T-helper 2 cell (primary cell): Measurements from ENCODE around the gene STOX2.
A peak's percentile ranks its signal among the peaks of the same experiment; 100 is the strongest.

Experiments
- DNase-seq, 5 experiments: peaks; one replicate each; pipeline versions ENCODE4 v3.0.0 to v3.0.0-alpha.2; 2012 to 2022

STOX2 gene

DNA sequence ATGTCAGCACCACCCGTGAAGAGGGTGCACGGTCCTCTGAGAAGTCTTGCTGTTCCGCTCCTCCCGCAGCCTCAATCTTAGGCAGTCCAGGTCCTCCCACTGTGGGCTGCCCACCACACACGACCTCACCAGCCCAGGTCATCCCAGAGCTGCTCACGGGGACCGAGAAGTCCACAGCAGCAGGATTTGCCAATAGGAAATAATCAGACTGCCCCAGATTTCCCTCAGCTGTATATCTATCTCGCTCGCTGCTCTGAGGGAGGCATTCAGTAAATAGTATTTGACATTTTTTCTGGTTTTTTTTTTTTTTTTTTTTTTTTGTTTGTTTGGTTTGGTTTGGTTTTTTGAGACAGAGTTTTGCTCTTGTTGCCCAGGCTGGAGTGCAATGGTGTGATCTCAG is 83.8 kb downstream of the STOX2 start:
- no peak for DNase-seq

DNA sequence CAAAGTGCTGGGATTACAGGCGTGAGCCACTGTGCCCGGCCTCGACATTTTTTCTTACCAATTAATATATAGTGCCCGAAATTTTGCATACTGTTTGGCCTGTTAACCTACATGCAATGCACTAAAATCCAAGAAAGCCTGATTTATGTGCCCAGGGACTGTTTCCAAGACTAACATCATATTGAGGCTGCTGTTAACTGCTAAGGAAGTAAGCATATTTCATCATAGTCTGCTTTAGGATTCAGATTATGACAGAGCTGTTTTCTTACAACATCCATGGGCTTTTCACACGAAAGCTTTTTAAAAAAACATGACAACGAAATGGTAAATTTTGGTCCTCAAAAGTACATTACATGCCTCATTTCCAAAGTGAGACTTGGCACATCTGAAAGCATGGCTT is 84.4 kb downstream of the STOX2 start:
- no peak for DNase-seq

DNA sequence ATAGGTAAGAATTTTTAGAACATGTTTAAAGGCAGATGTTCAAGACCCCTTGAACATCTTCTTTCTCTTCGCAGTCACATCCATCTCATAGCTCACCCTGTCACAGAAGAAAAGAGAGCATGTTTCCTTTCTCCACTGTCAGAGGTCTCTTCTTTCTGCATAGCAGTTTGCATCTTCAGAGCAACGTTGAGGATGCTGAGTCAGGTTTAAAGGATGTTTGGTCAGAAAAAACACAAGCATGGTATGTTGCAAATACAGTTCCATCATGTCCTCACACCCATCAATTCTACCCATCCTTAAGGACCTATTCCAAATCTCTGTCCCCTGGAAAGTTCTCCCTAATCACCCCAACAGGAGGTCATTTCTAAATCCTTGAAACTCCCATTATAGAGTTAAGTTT is 84.8 kb downstream of the STOX2 start:
- no peak for DNase-seq

DNA sequence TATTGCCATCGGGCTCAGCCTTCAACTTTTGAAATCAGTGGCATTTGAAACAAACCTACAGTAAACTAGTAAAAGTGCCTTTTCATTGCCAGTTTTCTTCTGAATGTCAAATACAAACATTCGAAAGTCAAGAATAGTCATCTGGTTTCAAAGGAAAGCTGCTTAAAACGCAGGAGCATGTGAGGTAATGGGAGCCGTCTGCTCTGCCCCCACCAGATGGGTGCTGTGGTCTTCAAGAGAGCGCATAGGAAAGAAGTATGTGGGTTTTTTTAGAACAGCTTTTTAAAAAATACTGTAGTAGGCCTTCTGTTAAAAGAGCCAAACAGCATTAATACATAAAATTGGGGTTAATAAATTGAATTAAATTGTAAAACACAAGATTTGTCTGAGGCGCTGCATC is 88.6 kb downstream of the STOX2 start:
- DNase-seq = no peak

DNA sequence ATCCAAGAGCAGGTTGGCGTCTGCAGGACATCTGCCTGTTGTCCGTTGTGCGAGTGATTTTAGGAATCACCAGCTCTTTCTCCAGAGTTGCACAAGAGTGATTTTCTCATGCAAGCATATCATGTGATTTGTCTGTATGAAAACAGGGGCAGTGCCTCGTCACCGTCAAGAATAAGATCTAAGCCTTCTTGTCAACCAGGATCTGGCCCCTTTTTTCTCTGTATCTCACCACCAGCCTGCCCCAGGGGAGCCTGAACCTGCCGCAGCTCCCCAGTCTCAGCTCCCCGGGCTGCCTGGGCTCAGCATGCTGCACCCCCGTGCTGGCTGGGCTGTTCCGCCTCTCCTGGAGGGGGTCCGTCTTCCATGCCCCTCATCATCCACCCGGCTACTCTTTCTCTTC is 90.5 kb downstream of the STOX2 start:
- no peak for DNase-seq

DNA sequence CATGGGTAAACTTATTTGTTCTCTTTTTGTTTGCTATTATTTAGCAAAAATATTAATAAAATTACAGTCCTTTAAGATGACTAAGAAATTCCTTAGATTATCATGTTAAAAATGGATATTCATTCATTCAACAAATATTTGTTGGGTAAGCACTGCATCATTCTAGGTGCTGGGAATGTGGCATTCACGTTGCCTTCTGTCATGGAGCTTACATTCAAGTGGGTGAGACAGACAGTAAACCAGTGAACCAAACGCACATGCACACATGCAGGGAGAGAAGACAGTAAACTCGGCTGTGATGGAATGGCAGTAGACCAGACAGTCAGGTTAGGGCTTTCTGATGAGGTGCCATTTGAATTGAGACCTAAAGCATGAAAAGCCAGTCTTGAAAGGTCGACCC is 91.8 kb downstream of the STOX2 start:
- no peak for DNase-seq

DNA sequence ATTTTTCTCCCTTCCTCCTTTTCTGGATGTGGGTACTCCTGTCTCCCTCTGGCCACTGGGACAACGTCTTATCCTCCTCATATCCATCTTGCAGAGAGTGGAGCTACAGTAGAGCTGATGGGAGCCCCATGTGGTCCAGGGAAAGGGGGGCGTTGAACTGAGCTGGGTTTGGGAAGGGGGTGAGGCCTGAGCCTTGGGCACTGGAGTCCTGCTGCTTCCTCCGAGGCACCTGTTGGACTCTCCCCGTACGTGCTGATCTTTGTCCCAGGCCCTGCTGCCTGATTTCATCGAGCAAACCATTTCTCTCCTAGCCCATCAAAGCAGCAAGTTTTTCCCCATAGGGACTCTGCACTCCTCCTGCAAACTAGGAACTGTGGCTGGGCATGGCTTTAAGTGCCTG is 94.3 kb downstream of the STOX2 start:
- no peak for DNase-seq

DNA sequence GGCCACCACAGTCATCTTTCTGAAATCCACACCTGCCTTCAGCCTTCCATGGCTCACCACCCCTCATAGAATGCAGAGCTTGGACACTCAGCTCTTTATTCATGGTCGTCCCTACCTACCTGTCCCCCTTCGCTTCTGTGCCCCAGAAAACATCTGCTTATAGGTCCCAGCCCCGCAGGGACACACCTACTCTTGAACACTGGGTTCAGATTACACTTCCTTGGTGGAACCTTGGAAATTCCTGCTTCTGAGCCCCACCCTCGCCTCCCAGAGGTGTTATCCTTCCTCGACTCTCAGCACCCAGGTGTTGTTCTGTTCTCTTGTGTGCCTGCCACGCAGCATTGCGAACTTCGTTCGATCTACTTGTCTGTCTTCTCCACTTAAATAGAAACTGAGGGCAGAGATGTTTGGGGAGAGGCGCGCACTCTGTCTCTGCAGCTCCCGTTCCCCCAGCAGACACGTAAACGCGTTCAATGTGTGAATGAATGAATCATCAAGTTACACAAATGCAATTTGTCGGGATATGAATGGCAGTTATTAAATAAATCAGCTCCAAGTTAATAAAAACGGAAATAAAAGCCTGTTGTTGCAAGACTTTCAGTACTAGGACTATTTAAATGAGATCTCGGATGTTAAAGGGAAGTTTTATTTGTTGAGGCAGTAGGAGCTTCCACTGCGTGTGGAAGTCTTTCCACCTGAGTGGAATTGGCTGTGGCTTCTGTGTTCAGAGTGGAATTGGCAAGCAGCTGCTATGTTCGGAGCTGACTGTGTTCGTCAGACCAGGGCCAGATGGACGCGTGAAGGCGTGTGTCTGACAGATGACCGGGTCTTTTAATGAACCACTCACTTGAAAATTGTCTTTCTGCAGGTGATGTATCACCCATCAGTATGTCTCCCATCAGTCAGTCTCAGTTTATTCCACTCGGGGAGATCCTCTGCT is 95.6 kb downstream of the STOX2 start:
- DNase-seq = no peak

DNA sequence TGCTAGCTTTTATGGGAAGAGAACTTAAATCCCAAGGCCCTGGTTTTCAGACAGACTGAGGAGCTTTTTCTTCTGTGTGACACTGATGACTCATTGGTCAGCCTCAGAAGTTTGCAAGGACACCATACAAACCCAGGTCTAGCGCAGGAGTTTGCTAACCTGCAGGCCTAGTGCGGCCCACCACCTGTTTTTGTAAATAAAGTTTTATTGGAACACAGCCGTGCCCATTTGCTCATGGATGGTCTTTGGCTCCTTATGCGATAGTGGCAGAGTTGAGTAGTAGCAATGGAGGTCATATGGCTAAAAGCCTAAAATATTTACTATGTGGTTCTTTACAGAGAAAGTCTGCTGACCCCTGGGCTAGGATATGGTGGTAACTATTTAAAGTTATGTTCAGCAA is 98.3 kb downstream of the STOX2 start:
- DNase-seq = no peak

DNA sequence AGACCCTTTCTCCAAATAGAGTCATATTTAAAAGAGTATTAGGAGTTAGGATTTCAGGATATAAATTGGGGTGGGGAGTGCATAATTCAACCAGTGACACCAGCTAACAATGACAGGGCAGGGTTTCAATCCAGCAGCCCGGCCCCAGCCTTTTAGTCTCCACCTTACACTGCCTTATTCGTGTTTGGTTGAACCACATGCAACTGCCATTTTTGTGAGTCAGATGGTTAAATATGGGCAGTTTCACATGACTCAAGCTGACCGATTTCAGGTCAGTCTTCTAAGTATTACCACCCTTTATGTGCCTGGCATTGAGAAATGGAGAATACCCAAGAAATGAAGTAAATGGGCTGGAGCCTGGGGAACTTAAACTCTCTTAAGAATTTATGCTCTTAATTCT is 102.8 kb downstream of the STOX2 start:
- no peak for DNase-seq

DNA sequence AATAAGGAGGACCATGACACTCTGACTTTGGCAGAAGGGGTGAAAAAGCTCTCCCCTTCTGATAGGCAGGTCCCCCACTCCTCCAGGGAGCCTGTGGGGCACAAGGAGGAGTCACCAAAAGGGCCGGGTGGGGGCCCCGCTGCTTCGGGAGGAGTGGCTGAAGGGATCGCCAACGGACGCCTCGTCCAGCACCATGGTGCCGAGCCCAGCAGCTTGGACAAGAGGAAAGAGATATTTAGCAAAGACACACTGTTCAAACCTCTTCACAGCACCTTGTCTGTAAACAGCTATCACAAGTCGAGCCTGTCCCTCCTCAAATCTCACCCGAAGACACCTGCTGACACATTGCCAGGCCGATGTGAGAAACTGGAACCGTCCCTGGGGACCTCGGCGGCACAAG is 105.6 kb downstream of the STOX2 start:
- DNase-seq = no peak

DNA sequence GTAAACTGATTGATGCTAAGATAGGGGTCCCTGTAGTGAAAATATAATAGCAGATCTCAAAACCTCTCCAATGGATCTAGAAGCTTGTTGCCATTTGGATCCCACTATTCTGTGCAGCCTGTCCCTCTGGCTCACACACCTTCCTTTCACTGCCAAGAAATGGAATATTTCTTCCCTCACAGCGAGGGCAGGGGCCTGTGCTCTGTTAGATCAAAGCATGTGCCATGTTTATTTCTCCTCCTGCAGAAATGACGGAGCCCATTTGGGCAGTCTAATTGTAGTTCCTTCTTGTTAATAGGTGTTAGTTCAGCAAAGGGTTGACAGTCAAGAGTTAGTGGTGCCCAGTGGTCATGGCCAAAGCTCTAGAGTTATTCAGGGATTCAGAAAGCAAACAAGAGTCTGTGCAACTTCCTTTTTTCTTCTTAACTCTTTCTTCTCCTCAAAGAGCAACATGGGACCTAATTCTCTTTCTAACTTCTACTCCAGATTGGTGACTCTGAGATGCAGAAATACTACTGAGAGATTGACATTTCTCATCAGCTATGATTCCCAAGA is 106.8 kb downstream of the STOX2 start:
- DNase-seq = no peak

DNA sequence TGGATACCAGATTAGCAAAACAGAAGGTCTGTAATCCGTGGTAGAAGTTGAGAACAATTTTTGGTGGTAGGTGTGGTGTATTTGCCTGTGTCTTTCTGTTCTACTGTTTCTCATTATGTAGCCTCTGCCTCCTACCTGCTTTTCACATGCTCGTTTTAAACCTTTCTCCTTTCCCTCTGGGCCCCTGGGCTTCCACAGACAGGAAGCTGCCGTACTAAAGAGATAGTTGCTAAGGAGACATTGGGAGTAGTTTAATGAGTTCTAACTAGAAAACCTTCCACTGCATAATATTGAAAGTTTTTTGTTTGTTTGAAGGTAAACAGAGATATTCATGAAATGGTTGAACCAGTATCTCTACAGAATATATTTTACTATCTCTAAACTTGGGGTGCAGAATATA is 107.8 kb downstream of the STOX2 start:
- DNase-seq = no peak

DNA sequence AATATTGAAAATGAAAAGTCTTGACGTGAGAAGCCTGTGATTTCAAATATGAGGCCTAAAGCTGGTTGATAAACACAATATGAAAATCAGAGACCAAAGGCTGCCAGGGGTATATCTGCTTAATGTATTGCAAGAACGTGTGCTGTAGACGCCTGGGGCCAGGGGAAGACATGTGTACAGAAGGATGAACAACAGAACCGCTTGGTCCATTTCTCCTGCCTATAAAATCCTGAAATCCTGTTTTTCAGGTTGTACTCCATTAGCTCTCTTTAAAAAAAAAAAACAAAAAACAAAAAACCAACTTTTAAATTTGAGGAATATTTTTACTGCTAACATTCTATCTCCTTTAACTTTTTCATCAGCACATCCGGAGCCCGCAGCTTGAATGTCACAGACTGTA is 109.2 kb downstream of the STOX2 start:
- no peak for DNase-seq

DNA sequence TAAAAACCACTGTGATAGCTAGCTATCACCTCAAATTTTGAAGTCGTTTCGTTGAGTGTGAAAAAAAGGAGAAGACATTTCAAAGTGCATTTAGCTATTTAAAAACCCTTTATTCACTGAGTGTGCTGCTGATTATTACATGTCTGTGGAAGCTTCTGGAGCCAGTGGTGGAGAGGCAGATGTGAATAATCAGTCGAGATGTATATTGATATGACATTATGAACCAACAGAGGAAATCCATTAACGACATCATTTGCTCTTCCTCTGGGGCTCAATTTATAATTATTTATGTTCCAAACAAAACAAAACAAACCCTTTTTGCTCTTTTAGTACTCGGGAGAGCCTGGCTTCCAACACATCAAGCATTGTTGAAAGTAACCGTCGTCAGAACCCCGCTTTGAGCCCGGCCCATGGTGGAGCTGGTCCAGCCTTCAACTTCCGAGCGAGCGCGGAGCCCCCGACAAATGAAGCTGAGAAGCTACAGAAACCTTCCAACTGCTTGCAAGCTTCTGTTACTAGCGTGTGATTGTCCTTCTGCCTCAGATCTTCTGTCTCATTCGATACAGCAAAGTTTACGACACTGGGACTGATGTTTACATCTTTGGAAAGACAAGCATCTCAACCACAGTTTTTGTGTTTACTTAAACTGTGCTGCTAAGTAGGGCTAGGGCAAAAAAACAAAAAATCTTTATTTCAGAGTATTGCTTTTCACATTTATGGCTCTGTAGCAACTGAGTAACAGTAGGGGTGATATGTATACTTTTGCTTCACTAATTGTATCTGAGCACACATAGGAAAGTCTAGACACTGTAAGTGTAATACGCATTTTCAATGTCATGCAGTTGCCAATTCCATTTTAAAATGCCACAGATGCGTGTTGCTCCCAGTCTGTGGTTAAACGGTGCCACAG is 111.9 kb downstream of the STOX2 start:
- DNase-seq = no peak

DNA sequence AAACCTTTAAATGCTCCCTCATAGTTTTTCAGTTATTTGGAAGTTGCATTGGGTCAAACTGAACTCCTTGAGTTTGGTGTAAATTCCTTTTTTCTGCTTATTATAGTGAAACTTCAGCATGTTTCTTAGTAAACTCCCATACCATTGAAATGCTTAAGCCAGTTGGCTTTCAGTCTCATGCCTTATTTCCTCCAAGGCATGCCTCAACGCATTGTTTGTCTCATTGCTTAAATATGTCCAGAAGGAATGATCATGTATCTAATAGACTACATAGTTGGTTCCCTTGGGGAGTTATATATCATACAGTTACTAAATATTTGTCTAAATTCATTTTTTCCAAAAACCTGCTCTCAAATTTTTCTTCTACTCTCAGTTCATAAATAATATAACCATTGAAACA is 114.0 kb downstream of the STOX2 start:
- DNase-seq = no peak

DNA sequence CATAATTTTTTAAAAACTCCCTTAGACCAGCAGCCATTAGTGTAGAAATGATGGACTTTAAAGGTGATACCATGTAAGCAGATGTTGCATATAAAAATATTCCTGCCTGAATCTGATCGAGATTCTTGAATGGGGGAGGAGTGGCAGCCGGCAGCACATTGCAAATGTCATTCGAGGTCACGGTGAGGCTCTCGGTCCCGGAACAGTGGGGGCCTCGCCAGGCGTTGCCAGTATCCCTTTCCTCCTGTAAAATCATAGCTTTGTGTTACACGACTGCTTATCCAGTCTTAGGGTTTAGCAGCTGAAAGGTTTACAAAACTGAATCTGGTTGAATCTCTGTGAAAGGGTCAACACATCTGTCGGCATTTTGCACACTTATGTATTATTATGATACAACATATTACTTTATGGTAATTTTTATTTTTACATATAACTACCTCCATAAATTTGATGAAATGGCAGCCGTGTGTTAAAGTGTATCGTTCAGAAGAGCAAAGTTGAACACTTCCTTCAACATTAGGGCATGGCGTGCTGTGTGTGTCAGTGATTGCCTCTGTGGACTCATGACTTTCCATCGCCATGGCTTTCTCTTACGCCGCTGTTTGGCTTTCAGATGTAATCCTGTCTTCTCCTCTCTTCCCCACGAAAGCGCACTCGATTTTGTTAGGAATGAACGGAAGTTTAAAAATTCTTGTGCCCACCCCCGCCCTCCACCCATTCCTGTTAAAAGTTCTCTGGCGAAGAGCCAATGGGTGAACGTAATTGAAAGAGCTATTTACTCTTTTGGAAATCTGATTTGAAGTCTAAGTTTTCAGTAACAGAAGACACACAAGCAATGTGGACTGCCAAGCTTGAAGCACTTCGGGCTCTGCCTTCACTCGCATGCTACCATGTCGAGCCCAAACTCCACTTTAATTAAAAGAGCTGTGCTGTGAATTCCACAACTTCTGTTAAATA is 114.8 kb downstream of the STOX2 start:
- DNase-seq = no peak

DNA sequence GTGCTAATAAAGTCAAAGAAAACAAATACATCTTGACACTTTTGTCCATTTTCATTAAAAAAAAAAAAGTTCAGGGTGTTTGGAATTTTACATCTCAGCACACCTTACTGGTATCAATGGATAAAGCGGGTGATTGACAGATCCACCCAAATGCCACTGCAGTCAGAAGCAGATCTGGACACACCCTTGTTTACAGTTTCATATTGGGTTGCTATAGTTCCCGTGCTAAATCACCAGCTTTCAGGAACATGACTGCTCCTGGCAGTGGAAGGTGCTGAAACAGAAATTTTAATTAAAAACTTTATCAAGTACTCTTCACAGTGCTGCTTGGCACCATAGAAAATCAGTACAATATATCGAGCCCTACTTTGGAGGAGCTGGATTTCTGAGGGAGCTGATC is 116.3 kb downstream of the STOX2 start:
- DNase-seq = no peak

DNA sequence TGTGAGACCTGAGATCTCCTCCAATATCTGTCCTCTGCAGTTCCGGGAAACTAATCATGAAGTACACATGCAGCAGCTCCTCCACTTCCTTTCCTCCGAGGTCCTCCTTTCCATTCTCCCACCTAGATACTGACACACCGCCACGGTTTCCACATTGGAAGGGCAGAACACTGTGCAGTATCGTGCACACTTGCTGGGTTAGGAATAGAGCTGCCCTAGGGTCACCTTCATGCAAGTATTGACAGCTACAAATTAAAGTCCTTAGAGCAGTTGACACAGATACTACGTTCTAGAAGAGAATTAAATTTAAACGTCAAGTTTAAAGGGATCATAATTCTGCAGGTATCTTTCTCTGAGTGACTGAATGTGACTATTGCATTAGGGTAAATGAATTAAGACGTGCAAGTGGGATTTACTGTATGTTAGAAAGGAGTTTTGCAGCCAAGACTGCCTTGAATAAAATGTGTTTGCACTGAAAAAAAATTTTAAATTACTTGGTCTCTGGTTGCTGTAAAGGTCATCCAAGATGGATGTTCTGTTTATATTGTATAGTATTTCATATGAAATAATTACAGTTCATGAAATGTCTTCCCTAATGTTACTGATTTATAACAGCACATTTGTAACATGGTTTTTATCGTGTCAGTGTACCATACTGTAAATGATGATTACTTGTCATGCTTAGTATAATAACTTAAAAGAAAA is 117.7 kb downstream of the STOX2 start:
- DNase-seq = no peak

DNA sequence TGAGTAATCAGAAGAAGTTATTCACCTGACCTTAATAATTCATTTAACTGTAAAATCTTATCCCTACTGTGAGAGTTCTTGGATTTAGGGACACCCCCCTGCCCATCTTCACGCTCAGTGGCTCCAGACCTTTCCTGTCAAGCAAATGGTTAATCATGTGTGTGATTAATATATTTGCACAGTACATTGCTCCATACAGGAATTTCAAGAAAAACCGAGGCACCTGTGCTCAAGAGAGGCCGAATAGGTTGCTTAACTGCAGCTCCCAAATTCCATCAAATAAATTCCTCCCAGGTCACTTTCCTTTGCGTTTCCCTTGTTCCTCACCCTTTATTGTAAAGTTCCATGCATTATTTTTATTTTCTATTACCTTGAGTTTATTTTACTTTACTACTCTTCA is 119.5 kb downstream of the STOX2 start:
- no peak for DNase-seq

DNA sequence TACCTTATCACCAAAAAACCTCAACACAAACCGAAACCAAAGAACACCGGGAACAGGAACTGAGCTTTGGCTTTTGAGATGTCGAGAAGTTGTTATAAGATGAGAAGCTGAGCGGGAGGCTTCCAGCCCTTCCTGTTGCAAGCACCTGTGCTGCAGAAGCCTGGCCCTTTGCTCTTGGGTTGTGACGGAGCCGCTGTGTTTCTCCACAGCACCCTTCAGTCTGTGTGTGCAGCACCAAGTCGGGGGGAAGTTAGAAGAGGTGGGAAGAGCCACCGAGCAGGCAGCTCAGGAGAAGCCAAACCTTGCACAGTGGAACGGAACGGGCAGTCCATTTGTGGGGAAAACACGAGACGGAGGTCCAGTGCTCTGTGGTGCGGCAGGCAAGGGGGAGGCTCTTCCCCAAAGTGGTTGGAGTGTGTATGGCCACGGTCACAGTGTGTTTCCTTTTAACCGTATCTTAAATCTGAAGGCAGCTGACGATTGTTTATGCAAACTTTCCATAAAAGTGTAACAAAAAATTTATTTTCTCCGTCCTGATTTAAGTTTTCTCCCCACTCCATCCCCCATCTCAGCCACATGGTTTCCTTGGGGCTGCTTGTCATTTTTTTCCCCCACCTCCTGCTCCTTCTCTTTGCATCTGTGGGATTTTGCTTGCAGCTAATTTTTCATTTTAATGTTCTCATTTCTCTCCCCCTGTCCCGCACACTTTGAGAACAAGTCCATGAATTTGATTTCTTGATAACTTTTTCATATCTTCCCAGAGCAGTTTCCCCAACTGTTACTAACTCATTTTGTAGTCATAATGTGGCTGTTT is 123.7 kb downstream of the STOX2 start:
- DNase-seq = peak in 1 of 5 experiments; percentile 32
